NCI-H2107 treated with DMSO at 0.1 percent for 48 hours (cell line): ENCODE measurements around the gene HSF2.
A peak's percentile ranks its signal among the peaks of the same experiment; 100 is the strongest.
"Not testable (repeated sequence)": the region's sequence is repeated elsewhere in the genome, so short reads cannot be mapped to it uniquely, and the experiment has no call there.

Experiments
- DNase-seq: peaks from one replicate; lab custom pipeline; 2025; ENCODE audit not compliant: unreplicated experiment; lab: John Stamatoyannopoulos, UW

HSF2 gene

DNA sequence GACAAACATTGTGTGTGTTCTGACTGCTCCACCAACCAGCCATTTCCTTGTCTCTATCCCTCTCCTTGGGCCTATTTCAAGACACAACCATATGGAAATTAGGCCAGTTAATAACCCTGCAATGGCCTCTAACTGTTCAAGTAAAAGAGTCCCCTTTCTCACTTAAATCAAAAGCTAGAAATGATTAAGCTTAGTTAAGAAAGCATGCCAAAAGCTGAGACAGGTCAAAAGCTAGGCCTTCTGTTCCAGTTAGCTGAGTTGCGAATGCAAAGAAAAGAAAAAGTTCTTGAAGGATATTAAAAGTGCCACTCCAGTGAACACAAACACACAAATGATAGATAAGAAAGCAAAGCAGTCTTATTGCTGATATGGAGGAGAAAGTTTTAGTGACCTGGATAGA, 49.6 kb downstream of the HSF2 start:
- no peak for DNase-seq

DNA sequence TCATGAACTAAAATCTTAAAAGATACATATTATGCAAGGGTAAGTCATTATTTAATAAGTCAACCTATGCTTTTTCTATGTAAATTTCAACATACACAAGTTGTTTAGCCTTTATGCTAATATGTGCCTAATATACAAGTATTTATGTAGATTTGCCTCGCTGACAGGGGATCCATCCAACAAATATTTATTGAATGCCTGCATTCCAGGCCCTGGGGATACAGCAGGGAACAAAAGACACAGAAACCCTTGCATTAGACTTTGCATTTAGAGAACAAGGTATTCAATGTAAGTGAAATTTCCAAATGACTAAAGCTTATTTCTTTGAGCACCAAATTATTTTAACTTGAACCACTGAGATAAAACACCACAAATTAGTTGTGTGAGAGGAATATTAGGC, 53.1 kb downstream of the HSF2 start:
- DNase-seq: no peak

DNA sequence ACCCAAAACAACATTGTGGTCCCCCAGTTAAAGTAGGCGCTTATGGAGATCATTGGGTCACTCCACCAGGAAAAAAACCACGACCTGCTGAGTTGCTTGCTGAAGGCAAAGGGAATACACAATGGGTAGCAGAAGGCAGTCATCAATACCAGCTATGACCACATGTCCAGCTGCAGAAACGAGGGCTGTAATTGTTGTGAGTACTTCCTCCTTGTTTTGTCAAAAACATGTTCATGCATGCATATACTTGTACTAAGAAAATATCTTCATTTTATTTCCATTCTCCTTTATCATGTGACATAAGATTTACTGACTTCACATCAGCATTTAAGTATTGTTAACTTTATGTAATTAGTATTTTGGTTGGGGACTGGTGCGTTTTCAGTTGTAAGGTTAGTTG, 55.2 kb downstream of the HSF2 start:
- DNase-seq: no peak

DNA sequence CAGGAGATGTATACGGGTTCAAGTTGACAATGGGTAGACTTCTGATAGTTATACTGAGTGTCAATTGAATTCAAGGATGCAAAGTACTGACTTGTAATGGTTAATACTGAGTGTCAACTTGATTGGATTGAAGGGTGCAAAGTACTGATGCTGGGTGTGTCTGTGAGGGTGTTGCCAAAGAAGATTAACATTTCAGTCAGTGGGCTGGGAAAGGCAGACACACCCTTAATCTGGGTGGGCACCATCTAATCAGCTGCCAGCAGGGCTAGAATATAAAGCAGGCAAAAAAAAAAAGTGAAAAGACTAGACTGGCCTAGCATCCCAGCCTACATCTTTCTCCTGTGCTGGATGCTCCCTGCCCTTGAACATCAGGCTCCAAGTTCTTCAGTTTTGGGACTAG, 55.7 kb downstream of the HSF2 start:
- DNase-seq: not testable (repeated sequence)

- DNase-seq: no peak
Observed at GRCh38 chr6:122458087-122458486, 58.6 kb downstream of the HSF2 start.

GRCh38 chr6:122459240-122459639, 59.8 kb downstream of the HSF2 start:
- DNase-seq: no peak

- DNase-seq: not testable (repeated sequence)
Observed at GRCh38 chr6:122459865-122460416, 60.5 kb downstream of the HSF2 start.

GRCh38 chr6:122461885-122462284, 62.4 kb downstream of the HSF2 start:
- no peak for DNase-seq

DNA sequence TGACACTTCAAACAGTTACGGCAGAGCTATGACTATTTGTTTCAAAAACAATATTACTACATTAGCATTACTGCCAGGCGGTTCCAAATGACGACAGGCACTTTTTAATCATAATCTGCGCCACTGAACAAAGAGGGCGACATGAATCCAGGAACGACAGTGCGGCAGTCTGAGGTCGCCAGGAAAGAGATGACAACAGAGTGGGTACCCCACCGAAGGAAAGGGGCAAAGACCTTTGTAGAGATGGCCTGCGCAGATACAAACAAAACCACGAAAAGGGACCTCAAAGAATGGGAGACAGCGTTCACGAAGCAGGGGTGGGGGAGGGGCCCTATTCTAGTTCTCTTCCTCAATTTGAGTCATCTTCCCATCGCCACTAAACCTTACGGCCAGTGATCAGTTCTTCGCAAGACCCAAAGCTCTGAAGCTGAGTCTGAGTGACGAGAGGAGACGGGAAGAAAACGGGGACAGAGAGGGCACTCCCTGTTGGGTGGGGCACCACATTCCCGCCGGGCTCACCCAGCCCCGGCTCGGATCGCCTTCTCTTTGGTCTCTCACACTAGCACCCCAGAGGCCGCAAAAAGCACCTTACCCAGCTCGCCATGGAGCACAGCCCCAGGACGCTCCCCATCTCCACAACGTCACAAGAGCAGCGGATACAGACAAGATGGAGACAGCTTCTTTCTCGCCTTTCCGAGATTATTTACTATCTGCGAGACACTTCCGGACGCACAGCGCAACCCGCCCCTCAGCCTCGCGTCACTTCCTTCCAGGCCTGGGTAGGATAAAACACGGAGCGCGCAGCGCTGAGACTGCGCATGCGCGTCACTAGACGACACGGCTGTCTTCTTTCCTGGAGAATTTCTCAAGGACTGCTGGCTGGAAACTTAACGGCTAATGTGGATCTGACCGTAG, 71.9 kb downstream of the HSF2 start, which contains the start of gene SERINC1:
Gene SERINC1, minus strand, starts transcription at position 701 of the 915 bp plus-strand sequence. Its CDS starts 70 bp downstream, at position 631.
- DNase-seq: peak; percentile 89

DNA sequence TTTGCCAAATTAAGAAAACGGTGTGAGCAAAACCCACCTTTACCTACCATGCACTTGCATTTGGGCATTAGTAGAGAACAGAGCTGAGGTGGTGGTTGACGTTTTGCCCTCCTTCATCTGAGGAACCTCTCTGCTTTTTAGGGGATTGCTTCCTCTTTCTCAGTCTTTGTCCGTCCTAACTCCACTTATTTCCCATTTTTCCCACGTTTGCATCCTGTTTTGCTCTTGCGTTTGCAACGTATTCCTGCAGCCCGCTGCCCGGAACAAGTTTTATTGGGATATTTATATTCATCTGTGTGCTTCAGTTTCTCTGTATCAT, 72.5 kb downstream of the HSF2 start:
- DNase-seq: no peak

- DNase-seq: peak; percentile 6
Observed at GRCh38 chr6:122476131-122476530, 76.7 kb downstream of the HSF2 start.

DNA sequence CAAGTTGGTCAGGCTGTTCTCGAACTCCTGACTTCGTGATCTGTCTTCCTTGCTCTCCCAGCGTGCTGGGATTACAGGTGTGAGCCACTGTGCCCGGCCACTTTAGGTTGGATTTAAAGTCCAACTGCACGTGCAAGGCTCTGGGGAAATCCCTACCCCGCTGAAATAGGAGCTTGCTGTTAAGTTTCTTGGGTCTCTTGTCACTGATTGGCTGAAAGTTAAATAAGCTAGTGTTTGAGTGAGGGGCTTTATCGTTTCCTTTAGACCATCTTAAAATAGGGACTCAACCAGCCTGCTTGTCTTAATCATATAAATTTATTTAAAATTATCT, 83.3 kb downstream of the HSF2 start:
- DNase-seq: no peak
